Thoracic aorta (tissue), 2 donors: ENCODE measurements around the gene TLR5. TPM values are rescaled to one million over a fixed set of nuclear protein-coding genes. Genes with fewer than 3 reads are reported as not detected.

ENCODE experiments used
- ATAC-seq: fragments of 150-250 bp; one replicate; pipeline ENCODE4 v1.8.0; 2017; ENCODE audit warnings: low read depth; ENCODE audit not compliant: insufficient number of reproducible peaks, low FRiP score
- DNase-seq: peaks from one replicate; pipeline ENCODE4 v3.0.0-alpha.2; 2020; ENCODE audit warnings: low spot score
- H3K27ac ChIP-seq, 2 donors: fragments of 200-600 bp; sonication (generic); 1 replicate in 1 of 2; 2 replicates in 1 of 2; pipeline ENCODE4 v1.5.1; 2016; ENCODE audit warnings: mild to moderate bottlenecking in 2 of 2, moderate library complexity in 2 of 2
- H3K27me3 ChIP-seq: fragments of 200-600 bp; sonication (generic); replicated peaks from 2 replicates; pipeline ENCODE4 v1.6.0; 2016; ENCODE audit warnings: mild to moderate bottlenecking; ENCODE audit not compliant: insufficient read depth
- H3K36me3 ChIP-seq: fragments of 200-600 bp; sonication (generic); one replicate; pipeline ENCODE4 v1.5.1; 2016
- H3K4me1 ChIP-seq, 2 donors: fragments of 200-600 bp; sonication (generic); 1 replicate in 1 of 2; 2 replicates in 1 of 2; pipeline versions ENCODE4 v1.5.1 to v1.6.0; 2016; ENCODE audit warnings: low read depth in 2 of 2, mild to moderate bottlenecking in 1 of 2; ENCODE audit not compliant: control insufficient read depth in 1 of 2
- H3K4me3 ChIP-seq: fragments of 200-600 bp; sonication (generic); 2 replicates; pipeline ENCODE4 v1.5.1; 2016; ENCODE audit warnings: mild to moderate bottlenecking
- H3K9me3 ChIP-seq: fragments of 200-600 bp; sonication (generic); 2 replicates; pipeline ENCODE4 v1.5.1; 2016
- total RNA-seq, 2 donors: library from RNA; depleted of rRNA; stranded (reverse); fragments of >200 nt; gene quantifications; one replicate each; pipeline versions ENCODE4 v1.1.0 to v1.2.3, GENCODE V29; 2016
- TF ChIP-seq, protein P1 (sequence below): fragments of 200-600 bp; sonication (generic); IDR thresholded peaks from one replicate; pipeline ENCODE4 v1.5.1; 2019; ENCODE audit warnings: antibody characterized with exemption

The TLR5 gene
- total RNA-seq, 2 donors from 2014 or later, result 5.4 to 20.2 TPM

DNA sequence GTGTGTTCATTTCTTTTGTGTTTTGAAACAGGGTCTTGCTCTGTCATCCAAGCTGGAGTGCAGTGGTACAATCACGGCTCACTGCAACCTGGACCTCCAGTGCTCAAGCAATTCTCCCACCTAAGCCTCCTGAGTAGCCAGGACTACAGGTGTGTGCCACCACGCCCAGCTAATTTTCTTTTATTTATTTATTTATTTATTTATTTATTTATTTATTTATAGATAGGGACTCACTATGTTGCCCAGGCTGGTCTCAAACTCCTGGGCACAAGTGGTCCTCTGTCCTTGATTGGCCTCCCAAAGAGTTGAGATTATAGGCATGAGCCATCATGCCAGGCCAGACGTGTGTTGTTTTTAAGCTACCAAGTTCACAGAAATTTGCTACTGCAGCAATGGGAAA lies 43.8 kb upstream of the TLR5 start:
- ATAC-seq, result no peak
- DNase-seq, result no peak
- Histone ChIP-seq H3K4me3 (no peak overlapping the region), H3K36me3 (no peaks in the 10 kb centered on the region), H3K27me3 (no peaks in the 10 kb centered on the region), H3K27ac (no peak overlapping the region), H3K4me1 (no peaks in the 10 kb centered on the region), H3K9me3 (no peaks in the 10 kb centered on the region)
- TF ChIP-seq, protein P1, sequence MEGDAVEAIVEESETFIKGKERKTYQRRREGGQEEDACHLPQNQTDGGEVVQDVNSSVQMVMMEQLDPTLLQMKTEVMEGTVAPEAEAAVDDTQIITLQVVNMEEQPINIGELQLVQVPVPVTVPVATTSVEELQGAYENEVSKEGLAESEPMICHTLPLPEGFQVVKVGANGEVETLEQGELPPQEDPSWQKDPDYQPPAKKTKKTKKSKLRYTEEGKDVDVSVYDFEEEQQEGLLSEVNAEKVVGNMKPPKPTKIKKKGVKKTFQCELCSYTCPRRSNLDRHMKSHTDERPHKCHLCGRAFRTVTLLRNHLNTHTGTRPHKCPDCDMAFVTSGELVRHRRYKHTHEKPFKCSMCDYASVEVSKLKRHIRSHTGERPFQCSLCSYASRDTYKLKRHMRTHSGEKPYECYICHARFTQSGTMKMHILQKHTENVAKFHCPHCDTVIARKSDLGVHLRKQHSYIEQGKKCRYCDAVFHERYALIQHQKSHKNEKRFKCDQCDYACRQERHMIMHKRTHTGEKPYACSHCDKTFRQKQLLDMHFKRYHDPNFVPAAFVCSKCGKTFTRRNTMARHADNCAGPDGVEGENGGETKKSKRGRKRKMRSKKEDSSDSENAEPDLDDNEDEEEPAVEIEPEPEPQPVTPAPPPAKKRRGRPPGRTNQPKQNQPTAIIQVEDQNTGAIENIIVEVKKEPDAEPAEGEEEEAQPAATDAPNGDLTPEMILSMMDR, result no peak

DNA sequence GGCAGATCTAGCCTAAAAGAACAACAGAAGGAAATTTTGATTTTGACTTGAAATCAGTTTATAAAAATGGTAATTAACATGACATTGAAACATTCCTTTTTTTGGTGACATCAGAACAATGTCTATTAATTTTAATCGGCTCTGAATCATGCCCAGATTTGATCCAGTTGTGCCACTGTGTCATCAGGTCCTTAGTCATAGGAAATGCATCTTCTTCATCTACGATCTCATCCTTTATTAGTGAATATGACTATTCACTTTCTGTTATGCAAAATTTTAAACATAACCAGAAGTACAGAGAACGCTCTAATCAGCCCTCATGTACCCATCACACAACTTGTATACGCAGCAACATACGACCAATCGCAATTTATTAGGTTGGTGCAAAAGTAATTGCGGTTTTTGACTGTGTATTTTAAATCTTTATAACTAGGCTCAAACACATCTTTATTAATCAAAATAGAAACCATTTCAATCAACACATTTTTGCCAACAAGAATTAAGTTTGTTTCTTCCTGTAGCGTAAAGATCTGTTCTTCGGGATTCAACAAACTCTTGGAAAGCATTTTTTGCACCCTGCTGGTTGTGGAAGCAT lies 40.3 kb upstream of the TLR5 start:
- Histone ChIP-seq H3K9me3 (no peaks in the 10 kb centered on the region), H3K36me3 (no peaks in the 10 kb centered on the region), H3K27me3 (no peaks in the 10 kb centered on the region), H3K27ac (no peak overlapping the region), H3K4me3 (no peak overlapping the region), H3K4me1 (peaks cover 0 to under 1% of the 10 kb centered on the region in 2 donors)
- TF ChIP-seq, protein P1, result no peak
- no peak for DNase-seq
- no peak for ATAC-seq

GRCh38 chr1:223180731-223181321 lies 37.8 kb upstream of the TLR5 start:
- no peak overlapping the region for H3K4me3 ChIP-seq
- TF ChIP-seq, protein P1, result no peak
- no peaks in the 10 kb centered on the region for H3K27me3 ChIP-seq
- DNase-seq (no peak), ATAC-seq (no peak)
- no peak overlapping the region for H3K27ac ChIP-seq
- no peaks in the 10 kb centered on the region for H3K9me3 ChIP-seq
- peaks cover 0 to 5% of the 10 kb centered on the region in 2 donors for H3K4me1 ChIP-seq
- no peaks in the 10 kb centered on the region for H3K36me3 ChIP-seq

GRCh38 chr1:223179786-223180185 lies 36.7 kb upstream of the TLR5 start:
- TF ChIP-seq, protein P1, result no peak

DNA sequence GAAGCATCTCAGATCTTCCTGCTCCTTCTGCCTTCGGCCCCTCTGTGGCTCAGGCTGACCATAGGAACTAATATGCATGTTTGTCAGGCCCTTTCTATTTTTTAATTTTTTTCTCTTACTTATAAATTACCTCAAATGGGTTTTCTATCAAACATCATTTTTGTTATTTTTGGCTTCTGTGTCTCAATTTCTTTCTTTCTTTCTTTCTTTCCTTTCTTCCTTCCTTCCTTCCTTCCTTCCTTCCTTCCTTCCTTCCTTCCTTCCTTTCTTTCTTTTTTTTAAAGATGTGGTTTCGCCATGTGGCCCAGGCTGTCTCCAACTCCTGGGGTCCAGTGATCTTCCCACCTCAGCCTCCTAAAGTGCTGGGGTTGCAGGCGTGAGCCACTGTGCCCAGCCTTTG lies 36.2 kb upstream of the TLR5 start:
- no peaks in the 10 kb centered on the region for H3K9me3 ChIP-seq
- ATAC-seq (no peak), DNase-seq (no peak)
- H3K4me3 ChIP-seq, result no peak overlapping the region
- no peaks in the 10 kb centered on the region for H3K36me3 ChIP-seq
- peaks cover 5 to 7% of the 10 kb centered on the region in 2 donors for H3K4me1 ChIP-seq
- no peak overlapping the region for H3K27ac ChIP-seq
- no peaks in the 10 kb centered on the region for H3K27me3 ChIP-seq
- TF ChIP-seq, protein P1, result no peak

More at GRCh38 chr1:223179786-223180185, 36.7 kb upstream of the TLR5 start:
- no peak overlapping the region for H3K4me3 ChIP-seq
- no peaks in the 10 kb centered on the region for H3K9me3 ChIP-seq
- DNase-seq (no peak), ATAC-seq (no peak)
- H3K27me3 ChIP-seq, result no peaks in the 10 kb centered on the region
- H3K4me1 ChIP-seq, result peaks cover 5 to 6% of the 10 kb centered on the region in 2 donors
- no peak overlapping the region for H3K27ac ChIP-seq
- no peaks in the 10 kb centered on the region for H3K36me3 ChIP-seq
